Fibroblast of pulmonary artery (primary cell): ENCODE data around the gene SEC24C.

Experiments
- DNase-seq: peaks from one replicate; pipeline ENCODE4 v3.0.0-alpha.2; 2010; ENCODE audit warnings: low read depth
- H3K4me3 ChIP-seq: replicated peaks from 2 replicates; pipeline ENCODE4 v1.5.1; 2011; ENCODE audit warnings: low read depth, mild to moderate bottlenecking, control low read depth, low read length, moderate library complexity
- CTCF ChIP-seq: IDR thresholded peaks from 2 replicates; pipeline ENCODE4 v1.5.1; 2011; ENCODE audit warnings: mild to moderate bottlenecking, control low read depth, low read length, inconsistent platforms; ENCODE audit errors: missing control alignments

SEC24C gene

GRCh38 chr10:73801253-73801590 is 57.0 kb downstream of the SEC24C start:
- H3K4me3 ChIP-seq: no peak overlapping the region
- no peak for DNase-seq
- no peak for TF ChIP-seq CTCF

GRCh38 chr10:73802276-73802991 is 58.3 kb downstream of the SEC24C start:
- no peak overlapping the region for H3K4me3 ChIP-seq
- TF ChIP-seq CTCF: no peak
- no peak for DNase-seq

- DNase-seq: peak; percentile 28
- no peak overlapping the region for H3K4me3 ChIP-seq
- TF ChIP-seq CTCF: no peak
These were observed 59.6 kb downstream of the SEC24C start for GRCh38 chr10:73803680-73804286.

- DNase-seq: no peak
- no peak overlapping the region for H3K4me3 ChIP-seq
- no peak for TF ChIP-seq CTCF
These were observed 62.2 kb downstream of the SEC24C start for GRCh38 chr10:73806176-73806950.

GRCh38 chr10:73807471-73807870 is 63.3 kb downstream of the SEC24C start:
- no peak overlapping the region for H3K4me3 ChIP-seq
- TF ChIP-seq CTCF: no peak
- DNase-seq: no peak

GRCh38 chr10:73808021-73808815 is 64.0 kb downstream of the SEC24C start:
- DNase-seq: no peak
- no peak for TF ChIP-seq CTCF
- H3K4me3 ChIP-seq: no peak overlapping the region
